ENCODE measurements around the gene YIPF7.

Gene YIPF7

GRCh38 chr4:44651425-44651824 lies at the start of gene YIPF7:
Gene YIPF7, minus strand, starts transcription at chr4:44651625. Its CDS starts 1,525 bp downstream, at chr4:44650100.
- DNase-seq = no peak

GRCh38 chr4:44701037-44701436 lies 49.6 kb upstream of the YIPF7 start:
- DNase-seq = no peak

- no peak for DNase-seq
These were observed 49.0 kb upstream of the YIPF7 start for GRCh38 chr4:44700427-44700826.

GRCh38 chr4:44684648-44685047 lies 33.2 kb upstream of the YIPF7 start:
- no peak for DNase-seq

- DNase-seq = no peak
These were observed 27.6 kb upstream of the YIPF7 start for GRCh38 chr4:44679060-44679459.

GRCh38 chr4:44678094-44679041 lies 26.9 kb upstream of the YIPF7 start, which contains the start of gene GUF1:
Gene GUF1, plus strand, starts transcription at chr4:44678420. Its CDS starts 203 bp downstream, at chr4:44678623.
- peak; percentile 71 for DNase-seq

GRCh38 chr4:44675366-44675765 lies 23.9 kb upstream of the YIPF7 start:
- no peak for DNase-seq

GRCh38 chr4:44674471-44674870 lies 23.0 kb upstream of the YIPF7 start:
- no peak for DNase-seq

- no peak for DNase-seq
These were observed 20.2 kb upstream of the YIPF7 start for GRCh38 chr4:44671636-44672035.

- DNase-seq = no peak
These were observed 19.2 kb upstream of the YIPF7 start for GRCh38 chr4:44670506-44671199.

GRCh38 chr4:44668526-44668925 lies 17.1 kb upstream of the YIPF7 start:
- no peak for DNase-seq

- no peak for DNase-seq
These were observed 12.3 kb upstream of the YIPF7 start for GRCh38 chr4:44663539-44664263.

- DNase-seq = no peak
These were observed 11.2 kb upstream of the YIPF7 start for GRCh38 chr4:44662623-44663005.

GRCh38 chr4:44661940-44662622 lies 10.7 kb upstream of the YIPF7 start:
- no peak for DNase-seq

GRCh38 chr4:44660396-44660795 lies 9.0 kb upstream of the YIPF7 start:
- no peak for DNase-seq

GRCh38 chr4:44652002-44652401 lies 577 bp upstream of the YIPF7 start:
- no peak for DNase-seq

GRCh38 chr4:44646151-44646550 lies 5.3 kb downstream of the YIPF7 start:
- no peak for DNase-seq

- peak; percentile 19 for DNase-seq
These were observed 13.3 kb downstream of the YIPF7 start for GRCh38 chr4:44638091-44638490.

- no peak for DNase-seq
These were observed 18.7 kb downstream of the YIPF7 start for GRCh38 chr4:44632733-44633132.

GRCh38 chr4:44632089-44632488 lies 19.3 kb downstream of the YIPF7 start:
- no peak for DNase-seq

GRCh38 chr4:44629280-44629866 lies 22.1 kb downstream of the YIPF7 start:
- peak; percentile 29 for DNase-seq

- DNase-seq = no peak
These were observed 27.7 kb downstream of the YIPF7 start for GRCh38 chr4:44623676-44624075.

Data from NCI-H1105 (cell line).